Measurements from ENCODE around the gene PRKCQ.
"Not testable (repeated sequence)": the region's sequence is repeated elsewhere in the genome, so short reads cannot be mapped to it uniquely, and the experiment has no call there.

Gene PRKCQ

DNA sequence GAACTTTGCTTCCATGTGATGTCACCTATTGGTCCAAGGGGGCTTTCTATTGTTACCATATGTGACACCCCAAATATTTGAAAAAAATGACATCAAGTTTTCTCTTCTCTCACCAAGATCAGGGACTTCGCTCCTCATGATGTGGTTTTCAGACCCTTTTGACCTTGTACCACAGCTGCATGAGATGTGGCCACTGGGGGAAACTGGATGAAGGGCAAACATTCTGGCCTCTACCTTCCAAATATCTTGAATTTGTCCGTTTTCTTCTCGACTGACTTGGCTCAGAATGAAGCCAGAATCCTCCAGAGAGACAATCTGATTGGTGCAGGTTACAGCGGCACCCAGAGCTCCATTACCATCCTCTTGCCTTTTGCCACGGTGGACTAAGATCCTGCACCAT lies 122.7 kb downstream of the PRKCQ start:
- DNase-seq (ENCODE audit: low read depth, low spot score) = no peak

DNA sequence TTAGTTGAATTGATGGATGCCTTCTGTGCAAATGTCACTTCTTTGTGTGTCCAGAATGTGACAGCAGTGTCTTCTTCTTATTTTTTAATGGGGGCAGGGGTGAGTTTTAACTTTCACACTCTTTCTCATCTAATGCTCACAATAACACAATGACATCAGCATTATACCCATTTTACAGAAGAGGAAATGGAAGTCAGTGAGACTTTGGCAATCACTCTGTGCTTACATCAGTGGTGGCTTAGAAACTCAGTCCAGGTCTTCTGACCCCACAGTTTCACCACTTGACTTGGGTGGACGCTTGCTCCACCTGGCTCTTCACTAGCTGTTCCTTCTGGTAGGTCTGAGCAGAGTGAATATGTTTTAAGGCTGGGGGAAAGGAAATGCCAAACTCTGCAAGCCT lies 124.0 kb downstream of the PRKCQ start:
- DNase-seq (ENCODE audit: low read depth, low spot score) = no peak

DNA sequence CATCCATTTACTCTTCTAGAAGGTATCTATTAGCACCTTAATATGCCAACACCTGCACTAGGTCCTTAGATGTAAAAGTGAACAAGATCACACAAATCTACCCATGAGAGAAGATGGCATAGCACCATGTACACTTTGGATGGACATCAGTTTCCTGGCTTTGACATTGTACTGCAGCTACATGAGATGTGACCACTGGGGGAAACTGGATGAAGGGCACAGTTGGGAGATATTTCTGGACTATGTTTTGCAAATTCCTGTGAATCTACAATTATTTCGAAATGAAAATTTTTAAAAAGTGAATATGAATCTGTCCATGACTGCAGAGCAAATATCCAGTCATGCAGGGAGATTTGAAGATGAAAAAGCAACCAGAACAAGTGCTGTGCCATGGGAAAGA lies 124.5 kb downstream of the PRKCQ start:
- DNase-seq (ENCODE audit: low read depth, low spot score) = no peak

DNA sequence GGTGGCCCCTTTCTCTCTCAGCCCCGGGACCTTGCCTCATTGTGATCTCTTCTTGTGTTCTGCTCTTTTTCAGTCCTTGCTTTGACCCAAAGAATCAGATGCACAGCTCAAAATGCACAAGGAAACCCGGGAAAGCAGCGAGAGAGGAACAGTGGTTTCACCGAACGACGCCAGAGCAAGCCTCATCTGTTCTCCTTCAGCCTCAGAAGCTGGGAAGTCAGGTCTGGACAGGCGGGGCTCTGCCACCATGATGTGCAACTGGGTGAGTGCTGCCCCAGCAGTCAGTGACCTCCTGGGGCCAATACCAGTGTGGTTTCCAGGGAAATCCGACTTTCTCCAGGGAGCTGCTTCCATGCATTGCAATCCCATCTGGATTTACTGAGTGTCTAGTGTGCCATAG lies 133.4 kb downstream of the PRKCQ start:
- no peak for DNase-seq (ENCODE audit: low read depth, low spot score)

DNA sequence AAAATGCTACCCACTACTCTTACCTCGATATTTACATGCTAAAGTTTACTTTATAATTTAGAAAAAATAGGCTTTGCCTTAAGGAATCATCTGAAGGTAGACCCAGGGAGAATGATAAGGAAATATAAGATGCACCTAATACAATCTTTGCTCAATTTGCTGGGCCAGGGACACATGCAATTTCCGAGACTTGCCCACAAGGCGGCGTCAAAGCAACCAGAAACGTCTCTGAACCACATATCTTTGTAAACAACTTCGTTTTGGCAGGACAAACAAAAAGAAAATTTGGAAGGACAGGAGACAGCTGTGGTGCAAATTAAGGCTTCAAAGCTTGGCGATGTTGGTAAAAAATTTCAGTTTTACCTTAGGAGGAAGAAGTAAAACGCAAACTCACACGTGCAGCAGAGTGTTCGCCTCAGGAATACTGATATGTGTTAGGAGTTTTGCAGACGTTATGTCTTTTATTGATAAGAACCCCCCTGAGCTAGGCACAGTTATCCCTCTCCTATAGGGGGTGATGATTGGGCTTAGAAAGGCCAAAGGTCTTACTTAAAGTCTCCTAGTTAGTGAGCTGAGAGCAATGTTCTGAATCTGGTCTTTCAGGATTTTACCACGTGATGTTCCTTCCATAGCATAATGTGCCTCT lies 134.3 kb downstream of the PRKCQ start:
- DNase-seq (ENCODE audit: low read depth, low spot score) = no peak

DNA sequence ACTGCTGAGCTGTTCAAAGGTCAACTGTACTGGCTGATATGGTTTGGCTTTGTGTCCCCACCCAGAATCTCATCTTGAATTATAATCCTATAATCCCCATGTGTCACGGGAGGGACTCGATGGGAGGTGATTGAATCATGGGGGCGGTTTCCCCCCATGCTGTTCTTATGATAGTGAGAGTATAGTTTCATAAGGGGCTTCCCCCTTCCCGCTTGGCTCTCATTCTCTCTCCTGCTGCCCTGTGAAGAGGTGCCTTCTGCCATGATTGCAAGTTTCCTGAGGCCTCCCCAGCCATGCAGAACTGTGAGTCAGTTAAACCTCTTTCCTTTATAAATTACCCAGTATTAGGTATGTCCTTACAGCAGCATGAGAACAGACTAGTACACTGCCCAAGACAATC lies 140.2 kb downstream of the PRKCQ start:
- DNase-seq (ENCODE audit: low read depth, low spot score) = not testable (repeated sequence)

DNA sequence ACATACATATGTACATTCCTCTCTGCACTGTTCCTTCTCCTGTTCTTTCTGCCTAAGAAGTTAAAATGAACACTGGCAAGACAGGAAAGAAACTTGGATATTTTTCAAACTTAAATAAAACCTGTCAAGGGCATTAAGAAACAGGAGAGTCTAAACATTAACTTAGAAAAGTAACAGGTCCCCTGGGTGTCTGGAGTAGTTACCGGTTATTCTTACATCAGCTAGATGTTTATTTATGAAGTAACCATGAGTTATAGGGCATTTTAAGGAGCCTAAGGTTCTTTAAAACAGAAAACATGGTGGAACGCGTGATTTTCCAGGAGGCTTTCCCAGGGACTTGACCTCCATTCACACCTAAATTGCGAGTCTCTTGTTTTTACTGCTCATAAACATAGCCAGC lies 148.2 kb downstream of the PRKCQ start:
- DNase-seq (ENCODE audit: low read depth, low spot score) = no peak

DNA sequence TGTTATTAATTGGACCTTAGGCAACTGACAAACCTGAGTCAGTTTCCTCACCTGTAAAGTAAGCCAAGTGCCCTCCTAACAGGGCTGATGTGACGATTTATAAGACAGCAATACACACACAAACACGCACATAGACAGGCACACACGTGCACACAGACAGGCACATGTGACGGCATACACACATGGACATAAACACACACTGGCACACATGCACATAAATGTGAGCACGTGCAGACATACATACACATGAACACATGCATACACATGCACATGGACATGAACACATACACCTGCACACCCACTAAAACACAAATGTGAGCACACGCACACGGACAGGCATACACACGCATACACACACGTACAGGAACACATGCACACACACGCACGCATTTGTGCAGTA lies 148.9 kb downstream of the PRKCQ start:
- DNase-seq (ENCODE audit: low read depth, low spot score) = no peak

DNA sequence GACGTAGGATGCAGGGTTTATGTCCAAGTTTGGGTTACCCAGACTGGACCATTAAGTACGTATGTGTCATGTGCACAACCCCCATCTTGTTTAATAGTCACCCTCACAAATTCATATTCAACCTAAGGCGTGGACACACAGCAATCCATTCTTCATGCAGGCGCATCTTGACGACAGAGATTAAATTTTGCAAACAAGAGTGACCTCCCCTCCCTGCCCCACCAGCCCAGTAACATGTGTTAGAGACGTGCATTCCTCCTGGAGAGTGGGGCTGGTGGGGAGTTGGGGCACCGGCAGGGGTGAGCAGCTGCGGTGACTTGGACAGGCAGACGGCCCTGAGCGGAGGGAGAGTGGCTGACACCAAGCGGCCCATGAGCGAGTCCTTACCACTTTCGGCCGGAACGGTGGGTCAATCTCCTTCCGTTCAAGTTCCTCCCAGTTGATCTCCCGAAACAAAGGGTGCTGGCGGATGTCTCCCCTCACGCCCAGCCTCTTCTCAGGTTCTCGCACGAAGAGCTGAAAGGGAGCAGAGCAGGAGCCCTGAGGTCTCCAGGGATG lies 149.6 kb downstream of the PRKCQ start:
- no peak for DNase-seq (ENCODE audit: low read depth, low spot score)

DNA sequence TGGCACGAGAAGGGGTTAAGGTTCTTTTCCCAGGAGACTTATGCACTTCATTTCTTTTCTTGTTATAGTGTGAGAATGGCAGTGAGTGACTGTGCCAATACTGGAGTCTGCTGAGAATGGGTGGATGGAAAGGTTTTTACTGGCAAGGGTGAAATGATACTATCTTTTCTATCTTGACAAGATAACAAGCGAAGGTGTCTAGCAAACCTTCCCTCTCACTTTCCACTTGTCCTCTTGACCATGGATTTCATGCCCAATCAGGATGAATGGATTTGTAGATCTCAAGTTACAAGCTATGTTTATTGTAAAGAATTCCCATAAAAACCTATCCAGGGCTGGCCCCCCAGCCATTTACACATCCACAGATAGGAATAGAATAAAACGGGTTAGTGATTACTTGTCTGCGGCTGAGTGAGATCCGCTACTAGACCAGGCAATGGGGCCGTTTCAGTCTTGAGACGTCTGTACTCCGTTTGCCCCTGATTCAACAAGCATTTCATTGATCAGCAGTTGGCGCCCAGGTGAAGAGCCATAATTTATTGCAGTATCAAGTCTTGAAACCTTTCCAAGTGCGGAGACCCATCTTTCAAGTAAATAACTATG lies 152.6 kb downstream of the PRKCQ start:
- DNase-seq (ENCODE audit: low read depth, low spot score) = no peak

DNA sequence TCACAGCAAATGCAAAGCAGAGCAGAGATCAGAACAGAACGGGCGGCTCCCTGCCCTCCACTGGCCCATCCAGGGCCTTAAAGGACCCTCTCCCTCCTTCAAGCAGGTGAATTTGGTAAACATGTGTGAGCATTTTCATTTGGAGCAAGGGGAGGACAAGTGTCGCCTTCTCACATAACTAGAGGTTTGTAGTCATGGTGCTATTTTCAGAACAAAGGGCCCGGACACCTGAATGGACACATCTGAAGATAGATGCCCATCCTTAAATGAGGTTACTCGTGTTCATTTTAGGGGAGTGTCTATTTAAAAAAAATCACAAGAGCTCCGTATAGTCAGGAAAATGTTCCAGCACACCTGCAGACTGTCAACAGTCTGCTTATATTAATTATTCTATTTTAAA lies 153.8 kb downstream of the PRKCQ start:
- DNase-seq (ENCODE audit: low read depth, low spot score) = no peak

DNA sequence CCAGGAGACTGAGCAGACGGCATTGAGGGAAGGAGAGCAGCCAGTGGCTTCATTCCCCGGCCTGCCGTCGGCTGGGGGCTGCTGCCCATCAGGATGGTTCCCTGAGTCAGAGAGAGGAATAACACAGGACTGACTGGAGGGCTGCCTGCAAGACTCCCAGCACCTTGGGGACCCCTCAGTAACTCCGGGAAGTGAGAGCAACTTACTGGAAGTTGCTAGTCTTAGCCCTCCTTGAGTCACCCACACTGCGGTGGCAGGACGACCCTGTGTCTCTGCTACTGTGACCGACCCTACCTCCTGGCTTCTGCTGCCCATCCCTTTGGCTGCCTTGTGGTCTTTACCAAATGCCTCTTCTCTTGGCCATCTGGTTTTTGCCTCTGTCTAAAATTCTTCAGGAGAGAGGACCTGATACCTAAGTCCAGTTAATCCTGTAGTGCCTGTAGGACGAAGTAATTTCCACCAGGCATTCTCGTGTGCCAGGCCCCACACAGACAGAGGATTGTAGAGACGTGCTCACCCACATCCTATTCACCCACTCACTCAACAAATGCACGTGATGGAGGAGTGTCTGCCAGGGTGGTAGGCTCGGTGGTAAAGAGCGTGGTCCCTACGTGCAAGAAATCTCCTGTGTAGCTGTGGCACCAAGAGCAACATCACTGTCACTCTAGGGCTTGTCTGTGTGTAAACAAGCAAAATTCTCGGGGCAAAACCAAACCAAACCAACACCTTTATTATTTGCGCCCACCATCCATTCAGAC lies 156.5 kb downstream of the PRKCQ start:
- DNase-seq (ENCODE audit: low read depth, low spot score) = no peak

DNA sequence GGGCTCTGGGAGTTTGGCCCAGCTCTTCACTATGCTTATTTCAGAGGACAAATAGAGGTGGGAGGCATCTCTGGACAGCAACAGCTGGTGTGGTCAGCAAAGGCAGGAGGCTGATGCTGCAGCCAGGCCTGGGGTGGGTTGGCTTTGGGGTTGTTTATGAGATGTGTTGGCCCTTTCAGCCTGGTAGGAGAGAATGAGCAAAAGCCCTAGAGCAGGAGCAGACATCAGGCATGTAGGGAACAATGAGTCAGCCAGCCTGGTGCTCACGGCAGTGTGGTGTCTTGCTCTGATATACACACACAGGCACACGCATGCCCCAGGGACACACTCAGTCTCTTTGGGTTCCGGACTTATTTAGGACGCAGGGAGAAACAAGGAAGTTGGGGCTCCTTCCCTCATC lies 157.1 kb downstream of the PRKCQ start:
- no peak for DNase-seq (ENCODE audit: low read depth, low spot score)

DNA sequence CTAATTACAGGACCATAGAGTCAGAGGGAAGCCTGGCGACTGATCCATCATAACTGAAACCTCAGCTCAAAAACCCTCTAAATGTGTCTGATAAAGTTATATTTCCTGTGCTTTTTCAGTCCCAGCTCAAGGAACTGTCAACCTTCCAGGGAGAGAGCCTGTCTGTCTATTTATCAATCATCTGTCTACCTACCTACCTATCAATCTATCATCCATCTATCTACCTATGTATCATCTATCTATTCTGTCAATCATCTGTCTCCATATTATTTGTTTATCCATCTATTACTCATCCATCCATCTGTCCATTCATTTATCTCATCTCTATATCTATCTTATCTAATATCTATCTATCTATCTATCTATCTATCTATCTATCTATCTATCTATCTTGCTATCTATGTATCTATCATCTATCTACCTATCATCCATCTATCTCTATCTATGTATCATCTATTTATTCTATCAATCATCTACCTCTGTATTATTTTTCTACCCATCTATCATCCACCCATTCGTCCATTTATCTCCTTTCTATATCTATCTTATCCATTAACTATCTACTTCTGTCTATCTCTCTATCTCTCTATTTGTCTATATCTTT lies 161.4 kb downstream of the PRKCQ start:
- DNase-seq (ENCODE audit: low read depth, low spot score) = no peak

DNA sequence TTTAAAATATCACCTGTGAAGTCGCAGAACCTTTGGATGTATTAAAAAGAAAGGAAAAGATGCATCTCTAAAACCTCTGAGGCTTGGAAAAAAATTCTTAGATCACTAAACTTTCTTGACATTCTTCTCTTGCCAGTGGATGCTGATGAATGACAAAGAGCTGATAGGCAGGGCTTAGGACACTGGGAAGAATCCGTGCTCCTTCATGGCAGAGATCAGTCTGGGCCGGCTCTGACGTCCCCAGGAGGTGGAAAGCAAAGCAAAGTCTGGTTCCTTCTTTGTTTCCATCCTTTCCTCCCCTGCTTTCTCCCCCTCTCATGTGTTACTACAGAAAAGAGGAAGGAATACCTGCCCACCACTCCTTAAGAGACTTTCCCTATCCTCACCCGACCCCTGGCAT lies 161.9 kb downstream of the PRKCQ start:
- no peak for DNase-seq (ENCODE audit: low read depth, low spot score)

DNA sequence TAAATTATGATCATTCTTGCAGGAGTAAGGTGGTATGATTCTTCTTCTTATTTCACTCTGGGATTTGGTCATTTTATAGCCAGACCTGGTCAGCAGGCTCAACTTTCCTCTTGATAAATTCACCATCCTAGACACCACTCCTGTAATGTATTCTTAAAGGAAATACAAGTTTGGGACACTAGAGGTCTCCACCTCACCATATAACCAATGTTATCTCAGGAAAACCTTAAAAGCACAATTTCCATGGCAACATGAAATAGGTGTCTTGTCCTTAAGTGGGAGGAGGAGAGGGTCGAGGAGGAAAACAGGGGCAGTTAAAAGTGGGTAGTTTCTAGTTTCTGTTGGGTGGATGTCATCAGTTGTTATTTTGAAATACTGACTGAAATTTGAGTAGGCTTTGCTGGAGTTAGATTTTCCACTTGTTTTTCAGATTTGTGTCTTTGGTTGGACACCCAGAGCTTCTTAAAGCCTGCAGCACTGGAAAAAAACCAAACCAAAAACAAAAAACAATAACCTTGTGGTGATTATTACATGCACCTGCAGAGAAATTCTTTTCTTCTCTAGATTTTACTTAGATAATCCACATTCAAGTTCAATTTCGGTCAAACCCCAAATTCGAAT lies 163.1 kb downstream of the PRKCQ start:
- DNase-seq (ENCODE audit: low read depth, low spot score) = peak; percentile 37

DNA sequence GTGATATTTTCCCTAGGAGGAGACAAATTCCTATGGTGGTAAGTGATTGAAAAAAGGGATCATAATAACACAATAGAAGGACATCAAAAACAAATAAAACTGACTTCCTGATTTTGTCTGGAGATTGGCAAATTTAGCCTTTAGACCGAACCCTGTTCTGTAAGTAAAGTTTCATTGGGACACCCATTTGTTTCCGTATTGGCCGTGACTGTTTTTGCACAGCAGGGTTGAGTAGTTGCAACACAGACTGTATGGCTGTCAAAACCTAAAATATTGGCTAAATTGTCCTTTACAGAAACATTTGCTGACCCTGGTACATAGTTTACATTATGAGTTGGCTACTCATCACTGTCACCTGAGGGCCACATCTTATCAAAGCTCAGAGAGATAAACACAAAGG lies 168.6 kb downstream of the PRKCQ start:
- no peak for DNase-seq (ENCODE audit: low read depth, low spot score)

DNA sequence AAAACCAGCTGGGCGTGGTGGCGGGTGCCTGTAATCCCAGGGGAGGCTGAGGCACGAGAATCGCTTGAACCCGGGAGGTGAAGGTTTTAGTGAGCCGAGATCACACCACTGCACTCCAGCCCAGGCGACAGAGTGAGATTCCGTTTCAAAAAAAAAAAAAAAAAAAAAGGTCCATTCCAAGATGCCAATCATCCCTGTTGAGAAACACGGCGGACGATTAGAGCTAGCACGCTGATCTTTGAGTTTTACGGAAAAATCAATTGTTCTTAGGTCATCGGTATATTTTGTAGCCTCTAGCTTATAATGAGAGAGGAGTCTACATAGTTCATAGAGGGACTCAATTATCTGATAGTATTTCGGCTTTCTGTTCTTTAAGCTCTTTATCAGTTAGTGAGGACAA lies 169.2 kb downstream of the PRKCQ start:
- no peak for DNase-seq (ENCODE audit: low read depth, low spot score)

DNA sequence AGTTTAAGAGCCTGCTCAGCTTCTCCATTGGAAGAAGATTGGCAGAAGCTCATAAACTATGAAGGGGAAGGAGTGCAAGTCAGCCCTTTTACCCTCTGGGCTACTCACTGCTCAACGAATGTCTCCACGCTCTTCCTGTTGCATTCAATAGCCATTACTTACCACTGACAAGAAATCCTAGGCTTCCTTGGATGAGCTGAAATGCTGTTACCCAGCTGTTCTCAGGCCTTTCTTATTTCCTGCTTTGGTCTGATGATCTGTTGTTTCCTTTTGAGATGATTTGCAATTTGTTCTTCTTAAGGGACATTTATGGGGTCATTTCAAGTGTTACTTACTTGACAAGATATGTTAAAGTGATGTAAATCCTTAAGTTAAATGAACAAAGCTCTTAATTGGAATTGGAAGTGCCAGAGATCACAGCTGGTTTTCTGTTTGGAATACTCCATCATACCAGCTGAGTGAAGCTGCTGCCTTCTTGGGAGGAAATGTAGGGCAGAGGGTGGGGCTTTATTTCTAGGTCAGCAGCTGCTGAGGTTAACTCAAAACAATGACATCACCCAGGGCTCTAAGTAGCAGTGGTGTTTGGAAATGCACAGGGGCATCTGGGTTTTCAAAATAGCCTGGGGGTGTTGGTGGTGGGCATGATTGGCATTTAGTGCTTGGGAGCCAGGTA lies 170.0 kb downstream of the PRKCQ start:
- DNase-seq (ENCODE audit: low read depth, low spot score) = no peak

DNA sequence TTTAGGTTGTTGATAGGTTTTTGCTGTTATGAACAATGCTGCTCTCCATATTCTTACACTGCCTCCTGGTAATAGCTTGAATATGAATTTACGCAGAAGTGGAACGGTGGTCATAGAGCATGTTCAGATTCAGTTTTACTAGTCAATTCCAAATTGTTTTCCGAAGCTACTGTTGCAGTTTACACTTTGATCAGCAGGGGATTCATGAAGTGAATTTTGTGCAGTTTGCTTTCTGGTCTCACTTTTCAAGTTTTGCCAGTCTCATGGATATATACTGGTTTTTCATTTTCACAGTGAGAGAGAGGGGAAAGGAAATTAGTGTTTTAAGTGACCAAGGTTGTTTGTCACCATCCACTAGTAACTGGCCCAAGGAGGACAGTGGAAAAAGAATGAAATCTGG lies 171.3 kb downstream of the PRKCQ start:
- no peak for DNase-seq (ENCODE audit: low read depth, low spot score)

DNA sequence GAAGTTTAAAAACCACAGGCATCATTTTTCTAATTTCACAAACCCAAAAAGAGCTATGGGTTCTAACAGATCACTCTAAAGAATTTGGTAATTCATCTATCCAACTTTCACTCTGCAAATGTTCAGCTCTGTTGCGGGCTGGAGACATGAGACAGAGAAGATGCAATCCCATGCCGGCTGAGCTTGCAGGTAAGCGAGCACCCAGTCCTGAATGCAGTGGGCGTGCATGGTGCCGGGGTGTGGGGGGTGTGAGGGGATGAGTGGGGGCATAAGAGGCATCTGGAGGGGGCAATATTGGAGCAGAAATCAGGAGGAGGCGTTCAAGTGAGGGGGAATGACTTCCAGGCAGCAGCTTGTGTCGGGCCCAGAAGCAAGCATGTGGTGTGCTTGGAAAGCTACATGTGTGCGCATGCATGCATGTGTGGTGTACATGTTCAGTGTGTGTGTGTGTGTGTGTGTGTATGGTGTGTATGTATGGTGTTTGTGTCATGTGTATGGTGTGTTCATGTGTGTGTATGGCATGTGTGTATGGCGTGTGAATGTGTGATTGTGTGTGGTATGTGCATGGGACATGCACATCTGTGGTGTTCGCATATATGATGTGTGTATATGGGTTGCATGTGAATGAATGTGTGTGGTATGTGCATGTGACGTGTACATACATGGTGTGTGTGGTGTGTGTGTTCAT lies 172.9 kb downstream of the PRKCQ start:
- DNase-seq (ENCODE audit: low read depth, low spot score) = no peak
